Breast epithelium (tissue), 4 donors: Measurements from ENCODE around the gene MAP3K6. TPM values are rescaled to one million over a fixed set of nuclear protein-coding genes. Genes with fewer than 3 reads are reported as not detected.
"Not testable (repeated sequence)": the region's sequence is repeated elsewhere in the genome, so short reads cannot be mapped to it uniquely, and the experiment has no call there.

Experiments
- DNase-seq, 2 donors: peaks; one replicate each; pipeline ENCODE4 v3.0.0-alpha.2; 2019; ENCODE audit warnings: low spot score in 2 of 2
- H3K27ac ChIP-seq, 2 donors: fragments of 200-600 bp; sonication (generic) in 1 of 2; one replicate each; pipeline ENCODE4 v1.5.1; 2016 to 2019; ENCODE audit warnings: mild to moderate bottlenecking in 1 of 2
- H3K27me3 ChIP-seq, 2 donors: fragments of 200-600 bp; sonication (generic) in 1 of 2; one replicate each; pipeline versions ENCODE4 v1.5.1 to v1.6.0; 2017 to 2019; ENCODE audit warnings: control low read depth in 1 of 2, mild to moderate bottlenecking in 1 of 2
- H3K36me3 ChIP-seq: fragments of 200-600 bp; one replicate; pipeline ENCODE4 v1.5.1; 2019
- H3K4me1 ChIP-seq, 2 donors: fragments of 200-600 bp; sonication (generic); one replicate each; pipeline ENCODE4 v1.5.1; 2016 to 2019; ENCODE audit warnings: control low read depth in 1 of 2
- H3K4me3 ChIP-seq, 3 donors: fragments of 200-600 bp; sonication (generic); 1 replicate in 2 of 3; 2 replicates in 1 of 3; pipeline ENCODE4 v1.5.1; 2016 to 2019; ENCODE audit warnings: mild to moderate bottlenecking in 3 of 3, moderate library complexity in 2 of 3
- H3K9me3 ChIP-seq, 2 donors: fragments of 200-600 bp; sonication (generic) in 1 of 2; one replicate each; pipeline ENCODE4 v1.5.1; 2016 to 2019; ENCODE audit warnings: control low read depth in 1 of 2
- CTCF ChIP-seq, 3 donors: fragments of 450-650 bp; IDR thresholded peaks; one replicate each; pipeline ENCODE4 v1.5.1; 2016 to 2017; ENCODE audit warnings: antibody characterized with exemption in 3 of 3, mild to moderate bottlenecking in 3 of 3, moderate library complexity in 3 of 3
- POLR2A ChIP-seq: fragments of 450-650 bp; IDR thresholded peaks from one replicate; pipeline ENCODE4 v1.6.1; 2016; ENCODE audit warnings: antibody characterized with exemption, mild to moderate bottlenecking, moderate library complexity
- POLR2AphosphoS5 ChIP-seq, 3 donors: sonication (generic); formaldehyde crosslinking; IDR thresholded peaks; one replicate each; pipeline ENCODE4 v1.6.1; 2017; ENCODE audit warnings: antibody characterized with exemption in 3 of 3
- intact Hi-C: fragments of 100-400 bp; cut with DNase I; formaldehyde crosslinking; loops from one replicate; pipeline ENCODE4 v1.15.1; 2023; ENCODE audit warnings: low total_unique reads
- total RNA-seq, 3 donors: library from RNA; depleted of rRNA; stranded (reverse); fragments of >200 nt; gene quantifications; one replicate each; pipeline ENCODE4 v1.1.0, GENCODE V29; 2016

Gene MAP3K6
- total RNA-seq, 3 donors from 2014 or later = 29.4 to 67.5 (median 52.0) TPM

- Histone ChIP-seq H3K4me3 (peak overlapping the region; percentile 33 to 75 (median 54)), H3K27ac (peak overlapping the region; percentile 46 to 71), H3K36me3 (no peaks in the 10 kb centered on the region), H3K27me3 (no peaks in the 10 kb centered on the region), H3K4me1 (peaks cover 0 to 8% of the 10 kb centered on the region in 2 donors), H3K9me3 (no peaks in the 10 kb centered on the region)
- TF ChIP-seq POLR2A (no peak), POLR2AphosphoS5 (IDR thresholded peaks at IDR 0.05) (no peak), CTCF (IDR thresholded peaks at IDR 0.05) (no peak)
- no peak for DNase-seq
- intact Hi-C loops = loop anchor here (1.0 to 10.0 kb wide), 4 partner anchors 22 to 272 kb away; partner anchors contain the start of gene AHDC1
Measured at GRCh38 chr1:27392778-27393635, 26.2 kb upstream of the MAP3K6 start.

- Histone ChIP-seq H3K27me3 (no peaks in the 10 kb centered on the region), H3K27ac (peak within 1 kb of the TSS; percentile 46 to 71), H3K4me3 (peak within 1 kb of the TSS; percentile 33 to 75 (median 54)), H3K4me1 (peaks cover 0 to 8% of the 10 kb centered on the region in 2 donors), H3K36me3 (no peaks in the 10 kb centered on the region), H3K9me3 (no peaks in the 10 kb centered on the region)
- peak; percentile 86 to 87 for DNase-seq
- intact Hi-C loops = loop anchor here (1.0 to 10.0 kb wide), 4 partner anchors 21 to 273 kb away; partner anchors contain the start of gene AHDC1
- TF ChIP-seq CTCF (IDR thresholded peaks at IDR 0.05) = peak; percentile 14 to 47 (median 42)
- TF ChIP-seq POLR2A = no peak
- peak in 2 of 3 donors; percentile 26 to 53 for TF ChIP-seq POLR2AphosphoS5 (IDR thresholded peaks at IDR 0.05)
Measured at GRCh38 chr1:27392096-27392777, 25.5 kb upstream of the MAP3K6 start, which contains the start of gene GPR3. GPR3 (plus strand) TSS chr1:27392622; CDS start chr1:27393799, 1,177 bp downstream.

- DNase-seq = no peak
- H3K4me3 ChIP-seq = peak overlapping the region; percentile 33 to 75 (median 54)
- no peaks in the 10 kb centered on the region for H3K36me3 ChIP-seq
- H3K27ac ChIP-seq = peak overlapping the region in 1 of 2 donors; percentile 71
- no peak for TF ChIP-seq POLR2AphosphoS5 (IDR thresholded peaks at IDR 0.05)
- no peak for TF ChIP-seq CTCF (IDR thresholded peaks at IDR 0.05)
- TF ChIP-seq POLR2A = no peak
- intact Hi-C loops = loop anchor here (1.0 to 10.0 kb wide), 4 partner anchors 20 to 273 kb away; partner anchors contain the start of gene AHDC1
- H3K4me1 ChIP-seq = peaks cover 0 to 8% of the 10 kb centered on the region in 2 donors
- H3K27me3 ChIP-seq = no peaks in the 10 kb centered on the region
- no peaks in the 10 kb centered on the region for H3K9me3 ChIP-seq
Measured at GRCh38 chr1:27391511-27392095, 24.8 kb upstream of the MAP3K6 start.

- peaks cover 0 to 8% of the 10 kb centered on the region in 2 donors for H3K4me1 ChIP-seq
Measured at GRCh38 chr1:27388337-27389005, 21.7 kb upstream of the MAP3K6 start.

GRCh38 chr1:27384797-27385196 is 18.0 kb upstream of the MAP3K6 start:
- H3K9me3 ChIP-seq, H3K27me3 ChIP-seq, H3K36me3 ChIP-seq, H3K4me3 ChIP-seq, DNase-seq, intact Hi-C loops, H3K27ac ChIP-seq: not testable (repeated sequence)
- peaks cover 4 to 18% of the 10 kb centered on the region in 2 donors for H3K4me1 ChIP-seq

More at GRCh38 chr1:27388337-27389005, 21.7 kb upstream of the MAP3K6 start:
- Histone ChIP-seq H3K4me3 (no peak overlapping the region), H3K36me3 (no peaks in the 10 kb centered on the region), H3K9me3 (no peaks in the 10 kb centered on the region), H3K27me3 (no peaks in the 10 kb centered on the region), H3K27ac (no peak overlapping the region)
- intact Hi-C loops = no loop called here
- TF ChIP-seq CTCF (IDR thresholded peaks at IDR 0.05) (peak; percentile 83 to 97 (median 95)), POLR2AphosphoS5 (IDR thresholded peaks at IDR 0.05) (peak in 1 of 3 donors; percentile 38), POLR2A (no peak)
- DNase-seq = peak; percentile 72 to 79
